GM23338 (cell line): ENCODE measurements around the gene LRR1.
"Not testable (repeated sequence)": the region's sequence is repeated elsewhere in the genome, so short reads cannot be mapped to it uniquely, and the experiment has no call there.

ENCODE experiments used
- CREB1 ChIP-seq: fragments of 250-450 bp; sonication (Bioruptor Pico); IDR thresholded peaks from 2 replicates; pipeline ENCODE4 v1.5.0; 2020; ENCODE audit warnings: low read depth, mild to moderate bottlenecking, moderate library complexity
- CTCF ChIP-seq, 2 experiments: fragments of 200-600 bp in 1 of 2; sonication (generic) in 1 of 2; conservative IDR thresholded peaks; 2 replicates each; pipeline versions ENCODE4 v1.5.1 to v1.6.1; 2016 to 2017; ENCODE audit warnings: antibody characterized with exemption in 2 of 2, low read depth in 2 of 2, mild to moderate bottlenecking in 2 of 2, moderate library complexity in 1 of 2
- EZH2phosphoT487 ChIP-seq: fragments of 200-600 bp; sonication (generic); IDR thresholded peaks from one replicate; pipeline ENCODE4 v1.8.1; 2018; ENCODE audit warnings: antibody characterized with exemption; ENCODE audit not compliant: unreplicated experiment
- JUNB ChIP-seq: IDR thresholded peaks from one replicate; pipeline ENCODE4 v1.6.1; 2016; ENCODE audit warnings: antibody characterized with exemption; ENCODE audit not compliant: unreplicated experiment
- POLR2AphosphoS5 ChIP-seq: IDR thresholded peaks from 2 replicates; pipeline ENCODE4 v1.6.1; 2016; ENCODE audit warnings: antibody characterized with exemption, low read depth
- REST ChIP-seq: IDR thresholded peaks from one replicate; pipeline ENCODE4 v1.6.1; 2018; ENCODE audit warnings: antibody characterized with exemption; ENCODE audit not compliant: unreplicated experiment

- not testable (repeated sequence) for TF ChIP-seq CTCF (conservative IDR thresholded peaks at IDR 0.05; ENCODE audit: low read depth in 2 of 2); CREB1; POLR2AphosphoS5; JUNB; REST; EZH2phosphoT487
These were observed 20.5 kb downstream of the LRR1 start for GRCh38 chr14:49619273-49619672.
